HepG2 (cell line): ENCODE measurements around the gene PLPPR5. TPM values are rescaled to one million over a fixed set of nuclear protein-coding genes. Genes with fewer than 3 reads are reported as not detected.

ENCODE experiments used
- ATAC-seq: fragments of 200-7000 bp; cut with Tn5 transposase; 3 replicates; pipeline ENCODE4 v1.9.1; 2020; ENCODE audit warnings: mild to moderate bottlenecking, moderate library complexity
- BruUV-seq: library from RNA; stranded (reverse); fragments of 400-500 nt; replicated peaks from 2 replicates; lab custom pipeline; 2021; lab: Mats Ljungman, UMichigan
- CTCF ChIA-PET: fragments of 300-600 bp; formaldehyde crosslinking; extraction: SDS; loops from one replicate; lab custom pipeline; 2021; ENCODE audit warnings: low total read pairs, inconsistent platforms, low intra/inter-chr PET ratio; lab: Yijun Ruan, JAX
- POLR2A ChIA-PET: fragments of 350-600 bp; sonication (Branson Sonifier 250); formaldehyde crosslinking; loops from one replicate; lab custom pipeline; 2020; ENCODE audit warnings: antibody characterized with exemption, inconsistent platforms; lab: Yijun Ruan, JAX
- DNase-seq: peaks from one replicate; pipeline ENCODE4 v3.0.0-alpha.2; 2015; ENCODE audit warnings: low spot score
- FAIRE-seq: peaks from 3 replicates; lab custom pipeline; 2011; peaks lifted over from hg19 to GRCh38; lab: Jason Lieb, UNC
- H2AFZ ChIP-seq: one replicate; pipeline ENCODE4 v1.6.1; 2011; ENCODE audit warnings: low read length, inconsistent platforms
- H3K27ac ChIP-seq: fragments of 300-600 bp; 3 replicates; pipeline ENCODE4 v1.8.0; 2011; ENCODE audit warnings: mixed run types, mild to moderate bottlenecking, mixed read lengths, low read length, inconsistent platforms; ENCODE audit not compliant: insufficient read depth; ENCODE audit errors: extremely low read length
- H3K27me3 ChIP-seq, 2 experiments: fragments of 200-600 bp in 1 of 2; 2 replicates in 1 of 2; 3 replicates in 1 of 2; pipeline versions ENCODE4 v1.6.0 to v1.8.0; 2011; ENCODE audit warnings: low read length in 2 of 2, mild to moderate bottlenecking in 2 of 2, moderate library complexity in 2 of 2, inconsistent platforms in 1 of 2; ENCODE audit not compliant: insufficient read depth in 2 of 2, control insufficient read depth in 1 of 2
- H3K36me3 ChIP-seq, 2 experiments: fragments of 200-600 bp in 1 of 2; replicated peaks in 1 of 2; 2 replicates in 1 of 2; 3 replicates in 1 of 2; pipeline versions ENCODE4 v1.5.1 to v1.8.0; 2011; ENCODE audit warnings: low read length in 2 of 2, inconsistent platforms in 1 of 2; ENCODE audit not compliant: insufficient read depth in 2 of 2, control insufficient read depth in 1 of 2
- H3K4me1 ChIP-seq: 2 replicates; pipeline ENCODE4 v1.5.1; 2012; ENCODE audit warnings: low read length, inconsistent platforms; ENCODE audit not compliant: insufficient read depth
- H3K4me2 ChIP-seq: 2 replicates; pipeline ENCODE4 v1.6.0; 2011; ENCODE audit warnings: low read depth, low read length, inconsistent platforms
- H3K4me3 ChIP-seq, 3 experiments: fragments of 200-600 bp in 1 of 3; sonication (generic), shearing (Covaris generic) in 1 of 3; replicated peaks in 1 of 3; 2 replicates each; pipeline ENCODE4 v1.5.1; 2011 to 2016; ENCODE audit warnings: low read length in 3 of 3, inconsistent platforms in 2 of 3, low read depth in 2 of 3, mild to moderate bottlenecking in 2 of 3, control low read depth in 1 of 3, mixed read lengths in 1 of 3; ENCODE audit not compliant: insufficient read depth in 1 of 3
- H3K79me2 ChIP-seq: one replicate; pipeline ENCODE4 v1.6.1; 2011; ENCODE audit warnings: low read length, inconsistent platforms; ENCODE audit not compliant: insufficient read depth
- H3K9ac ChIP-seq: 2 replicates; pipeline ENCODE4 v1.6.0; 2011; ENCODE audit warnings: mild to moderate bottlenecking, low read depth, low read length, inconsistent platforms; ENCODE audit not compliant: insufficient read depth
- H3K9me3 ChIP-seq: 2 replicates; pipeline ENCODE4 v1.5.1; 2012; ENCODE audit warnings: mild to moderate bottlenecking, low read length
- H4K20me1 ChIP-seq: 2 replicates; pipeline ENCODE4 v1.6.0; 2011; ENCODE audit warnings: inconsistent platforms, mild to moderate bottlenecking, low read length, moderate library complexity; ENCODE audit not compliant: insufficient read depth
- CENPX ChIP-seq: sonication (generic); formaldehyde crosslinking; IDR thresholded peaks from 2 replicates; pipeline ENCODE4 v1.9.0; 2021; ENCODE audit warnings: mild to moderate bottlenecking, missing genetic modification reagents, moderate library complexity
- DNMT3B ChIP-seq: conservative IDR thresholded peaks from 2 replicates; pipeline ENCODE4 v1.6.1; 2016; ENCODE audit warnings: missing biosample characterization, control low read depth
- EZH2 ChIP-seq: conservative IDR thresholded peaks from 2 replicates; pipeline ENCODE4 v1.6.1; 2012; ENCODE audit warnings: mild to moderate bottlenecking, low read depth, low read length, moderate library complexity
- FOXM1 ChIP-seq: sonication (generic); formaldehyde crosslinking; IDR thresholded peaks from 2 replicates; pipeline ENCODE4 v1.5.0; 2020; ENCODE audit warnings: missing genetic modification reagents
- GRHL1 ChIP-seq: sonication (generic); formaldehyde crosslinking; conservative IDR thresholded peaks from 2 replicates; pipeline ENCODE4 v1.8.0; 2022; ENCODE audit warnings: missing genetic modification reagents
- HNRNPK ChIP-seq: fragments of 200-400 bp; formaldehyde crosslinking; IDR thresholded peaks from 2 replicates; pipeline ENCODE4 v1.6.1; 2018; ENCODE audit warnings: low read length, low read depth, moderate library complexity, mild to moderate bottlenecking; ENCODE audit not compliant: poor library complexity, severe bottlenecking
- MAFF ChIP-seq: IDR thresholded peaks from 2 replicates; pipeline ENCODE4 v1.6.1; 2011; ENCODE audit warnings: low read depth, low read length, improper control_type of control experiment
- MEIS2 ChIP-seq: sonication (generic); formaldehyde crosslinking; IDR thresholded peaks from 2 replicates; pipeline ENCODE4 v1.9.0; 2021; ENCODE audit warnings: mild to moderate bottlenecking, missing genetic modification reagents
- MNT ChIP-seq: fragments of 450-650 bp; IDR thresholded peaks from 2 replicates; pipeline ENCODE4 v1.6.1; 2016
- PCBP1 ChIP-seq: fragments of 200-400 bp; formaldehyde crosslinking; IDR thresholded peaks from 2 replicates; pipeline ENCODE4 v1.6.1; 2017; ENCODE audit warnings: mild to moderate bottlenecking, low read depth, low read length, borderline replicate concordance
- POGZ ChIP-seq: sonication (generic); formaldehyde crosslinking; IDR thresholded peaks from 2 replicates; pipeline ENCODE4 v1.4.0; 2020; ENCODE audit warnings: mild to moderate bottlenecking, missing genetic modification reagents
- SNAI1 ChIP-seq: sonication (generic); formaldehyde crosslinking; IDR thresholded peaks from 2 replicates; pipeline ENCODE4 v1.5.0; 2020; ENCODE audit warnings: mild to moderate bottlenecking, missing genetic modification reagents, borderline replicate concordance
- SP5 ChIP-seq: IDR thresholded peaks from 2 replicates; pipeline ENCODE4 v1.6.1; 2016; ENCODE audit warnings: low read depth, borderline replicate concordance
- THAP11 ChIP-seq: IDR thresholded peaks from 2 replicates; pipeline ENCODE4 v1.6.1; 2016; ENCODE audit warnings: missing biosample characterization, missing genetic modification reagents
- ZC3H4 ChIP-seq: sonication (generic); formaldehyde crosslinking; IDR thresholded peaks from 2 replicates; pipeline ENCODE4 v1.4.0; 2020; ENCODE audit warnings: missing genetic modification reagents, borderline replicate concordance
- ZNF432 ChIP-seq: sonication (generic); formaldehyde crosslinking; IDR thresholded peaks from 2 replicates; pipeline ENCODE4 v1.5.0; 2020; ENCODE audit warnings: missing genetic modification reagents, mild to moderate bottlenecking, borderline replicate concordance
- ZNF670 ChIP-seq: sonication (generic); formaldehyde crosslinking; IDR thresholded peaks from 2 replicates; pipeline ENCODE4 v1.8.0; 2022; ENCODE audit warnings: mild to moderate bottlenecking, missing genetic modification reagents, borderline replicate concordance
- ZNF790 ChIP-seq: sonication (generic); formaldehyde crosslinking; IDR thresholded peaks from 2 replicates; pipeline ENCODE4 v1.8.0; 2022; ENCODE audit warnings: missing genetic modification reagents, mild to moderate bottlenecking, borderline replicate concordance
- WGBS: methylation state at CpG from one replicate; pipeline ENCODE4 v1.1.6; 2017; ENCODE audit warnings: low lambda C conversion rate; 5-methylcytosine and 5-hydroxymethylcytosine counted together
- in situ Hi-C: cut with HindIII; loops from 2 replicates; pipeline ENCODE4 v1.10.0; 2017; ENCODE audit warnings: low pct_unique_long_range_greater_than_20kb; ENCODE audit not compliant: extremely low pct_ligation_motif_present
- intact Hi-C: fragments of 100-400 bp; cut with micrococcal nuclease; formaldehyde crosslinking; loops from one replicate; pipeline ENCODE4 v1.10.0; 2022; ENCODE audit not compliant: unreplicated experiment
- polyA plus RNA-seq, 8 experiments: library from polyadenylated mRNA; depleted of rRNA in 3 of 8; stranded (reverse) in 7 of 8; unstranded in 1 of 8; fragments of >200 nt; fragmentation: Illumina TruSeq in 4 of 8; extraction: Trizol in 4 of 8; gene quantifications; 2 replicates each; pipeline versions ENCODE4 v1.2.1 to v1.2.3, GENCODE V29; 2011 to 2016; ENCODE audit warnings: low read depth in 4 of 8, missing spikeins in 1 of 8, mixed read lengths in 1 of 8; ENCODE audit not compliant: insufficient read depth in 1 of 8
- total RNA-seq, 5 experiments: library from RNA; depleted of rRNA; stranded (reverse); fragments of >200 nt; fragmentation: Illumina TruSeq; extraction: Trizol; gene quantifications; 2 replicates each; pipeline ENCODE4 v1.2.3, GENCODE V29; 2016; ENCODE audit warnings: low read depth in 1 of 5

PLPPR5 gene
- total and polyA plus RNA-seq, 2 of the 13 experiments (the other 11 are each of a cell fraction or from before 2014, with no cell fraction given): not detected

DNA sequence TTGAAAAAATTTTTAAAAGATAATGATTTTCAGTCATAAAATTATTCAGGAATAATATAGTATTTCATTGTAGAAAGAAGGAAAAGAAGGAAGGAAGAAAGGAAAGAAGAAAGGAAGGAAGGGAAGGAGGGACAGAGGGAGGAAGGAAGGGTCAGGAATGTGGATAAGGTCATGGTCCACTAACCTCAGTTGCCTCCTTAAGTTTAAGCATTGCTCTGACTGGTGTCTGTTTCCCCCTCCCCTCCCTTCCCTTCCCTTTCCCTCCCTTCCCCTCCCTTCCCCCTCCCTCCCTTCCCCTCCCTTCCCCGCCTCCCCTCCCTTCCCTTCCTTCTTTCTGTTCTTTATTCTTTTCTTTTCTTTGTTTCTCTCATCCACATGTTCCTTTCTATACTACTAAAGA, 95.7 kb downstream of the PLPPR5 start:
- no peaks in the 10 kb centered on the region for H3K27me3 ChIP-seq

GRCh38 chr1:98906809-98907208, 97.9 kb downstream of the PLPPR5 start:
- ATAC-seq: no peak
- BruUV-seq: no TSS peak
- TF ChIP-seq ZC3H4 (CRISPR knock-in tag) (no peak), MEIS2 (no peak), ZNF670 (CRISPR knock-in tag) (no peak), MNT (no peak), POGZ (CRISPR knock-in tag) (no peak), DNMT3B (CRISPR knock-in tag) (no peak), ZNF432 (CRISPR knock-in tag) (no peak), CENPX (CRISPR knock-in tag) (no peak), SNAI1 (CRISPR knock-in tag) (no peak), MAFF (peak; percentile 56)

More for the DNA sequence above, 95.7 kb downstream of the PLPPR5 start:
- 6% methylated on average over 1 of the region's 1 CpG for WGBS
- Histone ChIP-seq H3K4me1 (no peaks in the 10 kb centered on the region), H3K27ac (no peak overlapping the region), H3K9me3 (no peaks in the 10 kb centered on the region), H3K79me2 (no peaks in the 10 kb centered on the region), H3K36me3 (no peaks in the 10 kb centered on the region), H4K20me1 (no peaks in the 10 kb centered on the region), H3K4me3 (no peak overlapping the region)
- in situ Hi-C loops: no loop called here
- intact Hi-C loops: no loop called here
- DNase-seq: no peak
- POLR2A ChIA-PET: no interaction called here
- TF ChIP-seq THAP11 (CRISPR knock-in tag): no peak
- no peak for TF ChIP-seq FOXM1
- no peak for TF ChIP-seq EZH2
- 0 out of 2 replicates have a peak, but pooled peaks have one; percentile 64 for TF ChIP-seq PCBP1
- no peak for TF ChIP-seq ZNF790 (CRISPR knock-in tag)
- no peak for TF ChIP-seq GRHL1 (CRISPR knock-in tag)
- peak; percentile 98 for TF ChIP-seq HNRNPK
- no peak for TF ChIP-seq SP5 (CRISPR knock-in tag)
- TF ChIP-seq, all 625 proteins: peak for 2
- Histone ChIP-seq H3K4me2 (no peak overlapping the region), H3K9ac (no peak overlapping the region), H2AFZ (no peak overlapping the region)
- BruUV-seq: no TSS peak
- CTCF ChIA-PET: no interaction called here
- FAIRE-seq (no peak), ATAC-seq (no peak)

More at GRCh38 chr1:98906809-98907208, 97.9 kb downstream of the PLPPR5 start:
- FAIRE-seq: no peak
- no peaks in the 10 kb centered on the region for H3K27me3 ChIP-seq
- 3% methylated on average over 2 of the region's 2 CpGs for WGBS
- no peaks in the 10 kb centered on the region for H3K79me2 ChIP-seq
- H3K9me3 ChIP-seq: no peaks in the 10 kb centered on the region
- POLR2A ChIA-PET: no interaction called here
- H3K27ac ChIP-seq: no peak overlapping the region
- H4K20me1 ChIP-seq: no peaks in the 10 kb centered on the region
- intact Hi-C loops (no loop called here), in situ Hi-C loops (no loop called here)
- H3K4me2 ChIP-seq: no peak overlapping the region
- no peak overlapping the region for H2AFZ ChIP-seq
- H3K4me3 ChIP-seq: no peak overlapping the region
- H3K36me3 ChIP-seq: no peaks in the 10 kb centered on the region
- no peaks in the 10 kb centered on the region for H3K4me1 ChIP-seq
- H3K9ac ChIP-seq: no peak overlapping the region
- CTCF ChIA-PET: no interaction called here
- DNase-seq: no peak
